HG03342 (cell line): ENCODE measurements around the gene GPRIN1.

Experiments used
- ATAC-seq: cut with Tn5 transposase; IDR thresholded peaks from one replicate; pipeline ENCODE4 v1.9.1; 2021; ENCODE audit warnings: mild to moderate bottlenecking, moderate library complexity; ENCODE audit not compliant: unreplicated experiment

Gene GPRIN1

DNA sequence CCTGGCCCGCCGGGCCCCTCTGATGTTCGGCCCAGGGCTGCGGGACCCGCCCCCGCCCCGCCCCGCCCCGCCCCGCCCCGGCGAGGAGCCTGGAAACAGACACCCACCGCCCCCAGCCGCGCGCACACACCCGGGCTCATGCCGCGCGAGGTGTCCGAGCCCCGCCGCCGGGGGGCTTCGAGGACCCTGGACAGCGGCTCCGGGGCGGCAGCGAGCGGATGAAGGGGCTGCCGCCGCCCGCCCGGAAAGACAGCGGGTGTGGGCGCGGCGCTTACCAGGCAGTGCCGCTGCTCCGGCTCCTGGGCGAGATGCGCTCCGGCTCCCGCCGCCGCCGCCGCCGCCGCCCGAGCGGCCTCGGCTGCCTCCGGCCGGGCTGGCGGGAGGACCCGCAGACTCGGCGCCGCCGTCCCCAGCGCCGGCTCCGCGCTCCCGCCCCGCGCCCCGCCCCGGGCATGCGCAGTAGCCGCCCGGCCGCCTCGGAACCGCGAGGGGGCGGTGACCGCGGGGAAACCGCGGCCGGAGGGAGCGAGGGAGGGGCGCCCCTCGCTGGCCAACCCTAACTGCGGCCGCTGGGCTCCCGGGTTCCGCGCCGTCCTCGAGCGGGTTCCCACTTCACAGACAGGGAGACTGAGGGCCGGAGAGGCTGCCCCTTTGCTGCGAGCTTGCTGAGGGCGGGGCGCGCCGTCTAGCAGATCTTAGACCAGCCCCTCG, at the start of gene GPRIN1:
GPRIN1 (minus strand) TSS at position 433 of the 711 bp plus-strand sequence. CDS start 10,322 bp downstream, outside the sequence.
- ATAC-seq: peak; percentile 66

GRCh38 chr5:176659512-176659839, 49.5 kb upstream of the GPRIN1 start:
- ATAC-seq: no peak

DNA sequence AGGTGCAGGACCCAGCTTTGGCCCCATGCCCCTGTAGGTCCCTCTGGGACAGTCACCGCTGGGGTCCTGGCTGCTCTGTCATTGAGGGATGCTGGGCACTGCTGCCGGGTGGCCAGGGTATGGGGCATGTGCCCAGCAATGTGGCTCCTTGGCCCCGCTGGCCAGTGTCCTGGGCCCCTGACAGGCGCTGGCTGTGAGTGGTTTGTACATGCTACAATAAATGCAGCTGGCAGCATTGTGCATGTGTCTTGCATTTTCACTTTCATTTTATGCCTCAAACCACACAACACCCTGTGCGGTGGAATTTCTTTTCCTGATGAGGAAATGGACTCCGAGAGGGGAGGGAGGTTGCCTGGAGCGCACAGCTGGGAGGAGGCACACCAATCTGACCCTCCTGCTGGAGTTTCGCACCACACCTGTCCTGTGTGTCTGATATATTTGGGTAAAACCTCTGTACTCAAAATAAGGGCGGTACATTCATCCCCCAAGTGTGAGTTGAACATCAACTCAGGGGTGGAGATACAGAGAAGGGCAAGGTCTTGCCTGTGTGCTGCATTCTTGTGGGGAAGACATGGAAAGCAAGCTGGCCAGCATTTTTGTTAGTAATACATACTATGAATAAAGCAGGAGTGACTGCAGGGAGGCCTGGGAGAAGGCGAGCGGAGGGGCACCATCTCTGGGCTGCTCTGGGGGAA, 49.0 kb upstream of the GPRIN1 start:
- peak; percentile 43 for ATAC-seq

GRCh38 chr5:176658007-176658599, 48.1 kb upstream of the GPRIN1 start:
- ATAC-seq: no peak

DNA sequence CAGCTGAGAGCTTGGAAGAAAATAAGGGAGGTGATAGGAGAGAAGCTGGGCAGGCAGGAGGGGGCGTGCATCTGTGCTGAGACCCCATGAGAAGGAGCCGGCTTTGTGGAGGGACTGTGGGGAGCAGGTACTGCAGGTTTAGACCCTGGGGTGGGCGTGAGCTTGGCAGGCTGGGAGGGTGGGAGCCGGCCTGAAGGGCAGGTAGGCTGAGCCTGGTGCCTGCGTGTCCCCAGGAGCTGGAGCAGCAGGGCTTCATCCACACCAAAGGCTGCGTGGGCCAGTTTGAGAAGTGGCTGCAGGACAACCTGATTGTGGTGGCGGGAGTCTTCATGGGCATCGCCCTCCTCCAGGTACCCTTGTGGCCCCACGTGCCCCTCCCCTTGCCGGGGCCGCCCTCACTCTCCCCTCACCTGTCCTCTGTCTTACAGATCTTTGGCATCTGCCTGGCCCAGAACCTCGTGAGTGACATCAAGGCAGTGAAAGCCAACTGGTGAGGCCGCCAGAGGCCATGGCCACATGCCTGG, 46.6 kb upstream of the GPRIN1 start:
- ATAC-seq: no peak

- no peak for ATAC-seq
These were observed 44.9 kb upstream of the GPRIN1 start for GRCh38 chr5:176654856-176655255.

GRCh38 chr5:176653401-176654385, 43.7 kb upstream of the GPRIN1 start:
- ATAC-seq: no peak

DNA sequence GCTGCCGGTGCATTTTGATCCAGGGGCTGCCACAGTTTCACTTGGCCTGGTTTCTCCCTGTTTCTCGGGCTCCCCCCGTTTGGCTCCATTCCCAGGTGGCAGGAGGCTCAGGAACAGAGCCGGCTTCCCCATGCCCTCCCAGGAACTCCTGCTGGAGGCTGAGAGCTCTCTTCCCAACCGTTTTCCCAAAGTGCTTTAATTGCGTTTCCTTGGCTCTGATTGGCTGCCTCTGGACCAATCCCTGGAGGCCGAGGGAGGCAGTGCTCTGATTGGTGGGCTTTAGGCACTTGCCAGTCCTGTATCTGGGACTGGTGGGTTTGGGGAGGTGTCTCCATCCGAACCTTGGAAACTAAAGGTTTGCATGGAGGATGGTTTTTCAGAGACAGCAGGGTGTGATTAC, 42.2 kb upstream of the GPRIN1 start:
- no peak for ATAC-seq

- no peak for ATAC-seq
These were observed 41.6 kb upstream of the GPRIN1 start for GRCh38 chr5:176651472-176651980.

- no peak for ATAC-seq
These were observed 40.5 kb upstream of the GPRIN1 start for GRCh38 chr5:176650354-176650884.

DNA sequence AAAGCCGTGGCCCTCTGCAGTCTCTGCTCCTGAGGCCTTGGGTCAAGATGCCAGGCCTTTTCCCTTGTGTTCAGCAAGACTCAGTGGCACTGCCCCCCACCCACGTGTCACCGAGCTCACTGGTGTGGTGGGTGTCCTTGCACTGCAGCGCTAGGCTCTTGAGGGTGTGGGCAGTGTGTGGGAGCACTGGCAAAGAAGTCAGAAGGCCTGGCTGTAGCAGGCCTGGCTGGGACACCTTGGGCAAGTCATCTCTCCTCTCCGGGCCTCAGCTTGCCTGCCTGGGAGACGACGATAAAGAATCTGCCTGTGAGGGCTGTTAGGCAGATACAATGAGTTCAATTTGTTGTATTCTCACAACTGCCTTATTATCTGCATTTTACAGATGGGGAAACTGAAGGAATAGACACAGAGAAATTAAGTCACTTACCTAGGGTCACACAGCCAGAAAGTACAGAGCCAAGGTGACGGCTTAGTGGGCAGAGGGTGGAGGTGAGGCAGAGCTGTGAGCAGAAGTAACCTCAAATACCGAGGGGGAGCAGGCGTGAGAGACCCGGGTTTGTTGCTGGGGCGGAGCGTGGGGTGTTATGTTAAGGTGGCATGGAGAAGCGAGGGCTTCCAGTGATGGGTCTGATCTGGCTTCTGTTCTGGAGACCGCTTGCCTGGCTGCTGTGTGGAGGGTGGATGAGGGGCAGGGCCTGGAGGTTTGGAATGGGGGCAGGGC, 38.7 kb upstream of the GPRIN1 start:
- no peak for ATAC-seq

DNA sequence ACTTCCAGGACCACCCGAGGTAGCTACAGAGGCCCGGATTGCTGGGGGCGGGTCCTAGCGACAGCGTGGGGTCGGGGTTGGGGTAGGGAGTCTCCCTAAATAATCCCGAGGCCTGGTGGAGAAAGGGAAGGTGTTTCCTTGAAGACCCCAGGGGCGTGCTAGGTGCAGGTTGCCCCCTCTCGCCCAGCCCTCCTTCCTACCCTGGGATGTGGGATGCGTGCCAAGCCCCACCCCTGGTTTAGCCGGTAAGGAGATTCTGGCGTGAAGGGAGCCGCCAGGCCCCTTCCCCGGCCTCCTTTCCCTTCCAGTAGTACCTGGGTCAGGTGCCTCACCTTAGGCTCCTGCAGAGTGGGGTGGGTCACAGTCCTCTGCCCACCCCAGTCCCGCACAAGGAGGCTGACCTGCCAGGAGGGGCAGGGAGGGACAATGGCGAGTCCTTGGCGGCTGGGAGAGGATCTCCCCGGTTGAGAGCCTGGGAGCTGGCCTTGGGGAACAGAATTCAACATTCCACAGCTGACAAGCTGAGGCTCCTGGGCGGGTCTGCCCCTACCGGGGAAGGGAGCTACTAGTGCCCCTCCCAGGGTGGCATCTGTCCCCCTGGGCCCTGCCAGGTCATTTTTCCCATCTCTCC, 38.0 kb upstream of the GPRIN1 start:
- no peak for ATAC-seq

DNA sequence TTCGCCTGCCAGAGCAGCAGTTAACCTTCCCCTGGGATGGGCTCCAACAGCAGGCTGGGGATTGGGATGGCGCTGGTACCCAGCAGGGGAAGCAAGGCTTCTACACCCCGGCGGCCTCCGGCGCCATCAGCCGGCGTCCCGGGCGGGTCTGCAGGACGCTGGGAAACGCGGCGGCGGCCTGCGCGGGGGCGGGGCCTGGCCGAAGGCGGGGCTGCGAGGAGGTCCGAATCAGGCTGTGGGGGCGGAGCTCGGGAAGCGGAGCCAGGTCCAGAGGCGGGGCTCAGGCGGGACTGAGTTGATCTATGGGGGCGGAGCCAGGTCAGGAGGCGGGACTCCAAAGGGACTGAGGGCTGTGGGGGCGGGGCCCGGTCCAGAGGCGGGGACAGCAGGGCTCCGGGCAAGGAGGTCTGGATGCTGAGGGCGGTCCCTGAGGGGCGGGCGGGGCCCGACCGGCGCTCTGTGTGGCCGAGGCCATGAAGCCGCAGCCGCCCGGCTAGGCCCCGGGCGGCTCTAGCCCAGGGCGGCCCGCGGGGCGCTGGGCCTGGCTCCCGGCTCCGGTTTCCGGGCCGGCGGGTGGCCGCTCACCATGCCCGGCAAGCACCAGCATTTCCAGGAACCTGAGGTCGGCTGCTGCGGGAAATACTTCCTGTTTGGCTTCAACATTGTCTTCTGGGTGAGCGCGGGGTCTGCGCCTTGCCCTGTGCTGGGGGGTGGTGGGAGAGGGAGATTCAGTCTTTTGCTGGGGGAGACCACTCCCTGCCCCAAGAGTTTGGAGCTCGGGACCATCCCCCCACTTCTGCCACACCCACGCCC, 37.3 kb upstream of the GPRIN1 start, which contains the start of gene TSPAN17:
TSPAN17 (plus strand) TSS at position 455 of the 813 bp plus-strand sequence; CDS start at position 587, 132 bp downstream.
- ATAC-seq: peak; percentile 95

DNA sequence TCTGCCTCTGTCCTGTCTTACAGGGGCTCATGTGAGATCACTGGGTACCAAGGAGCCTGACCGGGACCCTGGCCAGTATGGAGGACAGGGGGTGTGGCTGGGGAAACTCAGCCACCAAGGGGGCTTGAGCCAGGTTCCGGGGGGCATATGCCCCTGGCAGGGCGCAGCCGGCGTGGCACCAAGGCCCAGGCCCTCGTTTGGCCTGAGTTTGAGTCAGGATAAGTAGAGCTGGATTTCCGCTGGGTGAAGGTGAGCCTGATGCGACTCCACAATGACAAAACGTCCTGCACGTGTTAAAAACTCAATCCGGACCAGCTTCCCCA, 36.7 kb upstream of the GPRIN1 start:
- ATAC-seq: no peak

DNA sequence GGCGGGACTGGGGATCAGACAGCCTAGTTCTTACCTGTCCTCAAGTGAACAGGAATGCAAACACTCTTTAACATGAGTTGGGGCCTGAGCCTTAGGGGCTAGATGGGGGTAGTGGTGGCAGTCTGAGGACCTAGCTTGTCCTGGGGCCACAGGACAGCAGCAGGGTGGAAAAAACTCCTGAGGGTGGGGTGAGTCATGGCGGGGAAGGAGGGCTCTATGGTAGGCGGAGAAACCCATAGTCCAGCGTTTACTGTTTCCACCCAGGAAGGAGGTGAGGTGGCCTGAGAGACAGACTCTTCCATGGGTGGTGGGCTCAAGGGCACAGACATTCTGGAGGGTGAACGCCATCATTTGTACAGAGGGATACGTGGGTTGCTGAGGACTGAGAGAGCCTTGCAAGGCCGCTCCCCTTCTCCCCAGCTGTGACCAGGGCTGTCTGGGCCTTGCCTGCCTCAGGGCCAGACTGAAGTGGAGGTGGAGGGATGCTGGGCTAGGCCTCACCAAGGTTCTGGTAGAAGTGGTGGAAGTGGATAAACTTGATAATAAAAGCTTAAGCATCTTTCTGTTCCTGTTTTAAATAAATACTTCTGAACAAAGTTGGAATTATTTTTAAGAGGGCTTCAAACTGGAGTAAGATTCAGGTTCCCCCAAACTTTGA, 36.2 kb upstream of the GPRIN1 start:
- ATAC-seq: no peak

GRCh38 chr5:176644878-176645670, 35.1 kb upstream of the GPRIN1 start:
- no peak for ATAC-seq

- ATAC-seq: no peak
These were observed 34.3 kb upstream of the GPRIN1 start for GRCh38 chr5:176644294-176644693.
